ENCODE data around the gene UGT8.

GRCh38 chr4:114593526-114593925 lies 5.1 kb upstream of the UGT8 start:
- TF ChIP-seq POLR2A (IDR thresholded peaks at IDR 0.05; ENCODE audit: low read length) (no peak), GATA1 (IDR thresholded peaks at IDR 0.05; ENCODE audit: low read depth, low read length) (no peak)

Data from erythroblast (primary cell).